OCI-LY1 (cell line): ENCODE data around the gene NKAIN2.

Experiments
- H2AFZ ChIP-seq: fragments of 200-600 bp; sonication (generic), shearing (Covaris generic); 2 replicates; pipeline ENCODE4 v1.6.0; 2014; ENCODE audit warnings: antibody characterized with exemption, mild to moderate bottlenecking, low read length
- H3F3A ChIP-seq: fragments of 200-600 bp; sonication (generic), shearing (Covaris generic); 2 replicates; pipeline ENCODE4 v1.6.0; 2014; ENCODE audit warnings: mild to moderate bottlenecking, antibody characterized with exemption, low read length, moderate library complexity; ENCODE audit not compliant: insufficient read depth
- H3K27ac ChIP-seq: fragments of 200-600 bp; sonication (generic); 2 replicates; pipeline ENCODE4 v1.5.1; 2014; ENCODE audit warnings: low read length, mixed run types, mild to moderate bottlenecking, low read depth; ENCODE audit not compliant: poor library complexity, severe bottlenecking
- H3K27me3 ChIP-seq: fragments of 200-600 bp; sonication (generic); 2 replicates; pipeline ENCODE4 v1.6.0; 2014; ENCODE audit warnings: antibody characterized with exemption, mild to moderate bottlenecking, low read length, moderate library complexity; ENCODE audit not compliant: insufficient read depth
- H3K36me3 ChIP-seq: fragments of 200-600 bp; sonication (generic); 2 replicates; pipeline ENCODE4 v1.6.1; 2014; ENCODE audit warnings: mild to moderate bottlenecking, antibody characterized with exemption, low read length, moderate library complexity, mixed read lengths; ENCODE audit not compliant: insufficient read depth
- H3K4me1 ChIP-seq: fragments of 200-600 bp; sonication (generic); 2 replicates; pipeline ENCODE4 v1.5.1; 2014; ENCODE audit warnings: mild to moderate bottlenecking, low read length, moderate library complexity; ENCODE audit not compliant: insufficient read depth, severe bottlenecking
- H3K4me2 ChIP-seq: fragments of 200-600 bp; sonication (generic), shearing (Covaris generic); 2 replicates; pipeline ENCODE4 v1.6.1; 2014; ENCODE audit warnings: low read length
- H3K4me3 ChIP-seq: fragments of 200-600 bp; sonication (generic); 2 replicates; pipeline ENCODE4 v1.5.1; 2014; ENCODE audit warnings: low read length, low read depth, mild to moderate bottlenecking, mixed read lengths; ENCODE audit not compliant: poor library complexity, severe bottlenecking
- H3K79me2 ChIP-seq: fragments of 200-600 bp; shearing (Covaris generic); 2 replicates; pipeline ENCODE4 v1.6.1; 2016; ENCODE audit warnings: mixed run types, low read length, mixed read lengths; ENCODE audit not compliant: insufficient read depth
- H3K9ac ChIP-seq: fragments of 200-600 bp; sonication (generic), shearing (Covaris generic); 2 replicates; pipeline ENCODE4 v1.6.1; 2014; ENCODE audit warnings: mild to moderate bottlenecking, low read length, mixed read lengths
- H3K9me2 ChIP-seq: fragments of 200-600 bp; sonication (generic), shearing (Covaris generic); 2 replicates; pipeline ENCODE4 v1.6.1; 2014; ENCODE audit warnings: low read depth, mild to moderate bottlenecking, low read length, mixed read lengths
- H3K9me3 ChIP-seq: fragments of 200-600 bp; shearing (Covaris generic); 2 replicates; pipeline ENCODE4 v1.6.1; 2014; ENCODE audit warnings: low read length, mixed read lengths
- H4K20me1 ChIP-seq: fragments of 200-600 bp; sonication (generic), shearing (Covaris generic); 2 replicates; pipeline ENCODE4 v1.6.0; 2016; ENCODE audit warnings: mild to moderate bottlenecking, low read length; ENCODE audit not compliant: insufficient read depth
- CTCF ChIP-seq: fragments of 200-600 bp; sonication (generic), shearing (Covaris generic); IDR thresholded peaks from 2 replicates; pipeline ENCODE4 v1.5.1; 2017; ENCODE audit warnings: mild to moderate bottlenecking, antibody characterized with exemption, low read length, moderate library complexity, mixed read lengths
- EZH2 ChIP-seq: fragments of 200-600 bp; sonication (generic), shearing (Covaris generic); IDR thresholded peaks from 2 replicates; pipeline ENCODE4 v1.8.0; 2017; ENCODE audit warnings: borderline replicate concordance, mixed run types, mild to moderate bottlenecking, antibody characterized with exemption, low read length, moderate library complexity, mixed read lengths

The NKAIN2 gene

GRCh38 chr6:123902738-123903313 lies 99.2 kb downstream of the NKAIN2 start:
- H3K27me3 ChIP-seq = no peaks in the 10 kb centered on the region
- H3K9me3 ChIP-seq = no peaks in the 10 kb centered on the region
- H4K20me1 ChIP-seq = no peaks in the 10 kb centered on the region
- no peaks in the 10 kb centered on the region for H3F3A ChIP-seq
- no peaks in the 10 kb centered on the region for H3K79me2 ChIP-seq
- H3K9ac ChIP-seq = no peak overlapping the region
- H2AFZ ChIP-seq = no peak overlapping the region
- H3K27ac ChIP-seq = no peak overlapping the region
- TF ChIP-seq EZH2 = no peak
- no peak for TF ChIP-seq CTCF
- H3K4me3 ChIP-seq = no peak overlapping the region
- no peaks in the 10 kb centered on the region for H3K9me2 ChIP-seq
- no peaks in the 10 kb centered on the region for H3K36me3 ChIP-seq
- no peak overlapping the region for H3K4me2 ChIP-seq
- no peaks in the 10 kb centered on the region for H3K4me1 ChIP-seq

GRCh38 chr6:123904228-123904627 lies 100.6 kb downstream of the NKAIN2 start:
- H3K27me3 ChIP-seq = no peaks in the 10 kb centered on the region
- TF ChIP-seq CTCF = no peak
- H3K27ac ChIP-seq = no peak overlapping the region
- H3K9ac ChIP-seq = no peak overlapping the region
- H3K36me3 ChIP-seq = no peaks in the 10 kb centered on the region
- H4K20me1 ChIP-seq = no peaks in the 10 kb centered on the region
- no peaks in the 10 kb centered on the region for H3K79me2 ChIP-seq
- H3K9me3 ChIP-seq = no peaks in the 10 kb centered on the region
- H3K4me2 ChIP-seq = no peak overlapping the region
- H3K9me2 ChIP-seq = no peaks in the 10 kb centered on the region
- no peaks in the 10 kb centered on the region for H3K4me1 ChIP-seq
- no peak overlapping the region for H2AFZ ChIP-seq
- H3F3A ChIP-seq = no peaks in the 10 kb centered on the region
- H3K4me3 ChIP-seq = no peak overlapping the region

GRCh38 chr6:123908797-123909196 lies 105.1 kb downstream of the NKAIN2 start:
- H3F3A ChIP-seq = no peaks in the 10 kb centered on the region
- TF ChIP-seq CTCF (no peak), EZH2 (no peak)
- no peaks in the 10 kb centered on the region for H3K27me3 ChIP-seq
- H2AFZ ChIP-seq = no peak overlapping the region
- H3K79me2 ChIP-seq = no peaks in the 10 kb centered on the region
- no peak overlapping the region for H3K4me3 ChIP-seq
- H3K4me2 ChIP-seq = no peak overlapping the region
- no peaks in the 10 kb centered on the region for H3K36me3 ChIP-seq
- no peak overlapping the region for H3K27ac ChIP-seq
- H3K9me3 ChIP-seq = no peaks in the 10 kb centered on the region
- no peaks in the 10 kb centered on the region for H3K9me2 ChIP-seq
- no peaks in the 10 kb centered on the region for H4K20me1 ChIP-seq
- H3K4me1 ChIP-seq = no peaks in the 10 kb centered on the region
- no peak overlapping the region for H3K9ac ChIP-seq
